HCT116 (cell line): ENCODE results near the gene CACNA1E.

Experiments used
- CEBPB ChIP-seq: IDR thresholded peaks from 2 replicates; pipeline ENCODE4 v1.6.1; 2012; ENCODE audit warnings: low read depth
- ELF1 ChIP-seq: IDR thresholded peaks from 2 replicates; pipeline ENCODE4 v1.6.1; 2012; ENCODE audit warnings: low read depth, borderline replicate concordance
- FOSL1 ChIP-seq: IDR thresholded peaks from 2 replicates; pipeline ENCODE4 v1.6.1; 2012; ENCODE audit warnings: low read depth
- JUND ChIP-seq: IDR thresholded peaks from 2 replicates; pipeline ENCODE4 v1.6.1; 2012
- POLR2A ChIP-seq: IDR thresholded peaks from 2 replicates; pipeline ENCODE4 v1.7.0; 2011; ENCODE audit warnings: borderline replicate concordance; ENCODE audit not compliant: insufficient read depth, insufficient read length; ENCODE audit errors: extremely low read depth
- POLR2AphosphoS5 ChIP-seq: IDR thresholded peaks from 2 replicates; pipeline ENCODE4 v1.6.1; 2011; ENCODE audit warnings: mild to moderate bottlenecking, low read depth, low read length, moderate library complexity
- TF ChIP-seq, protein P1 (sequence below), 3 experiments: fragments of 200-600 bp in 1 of 3; sonication (generic) in 1 of 3; IDR thresholded peaks in 2 of 3; conservative IDR thresholded peaks in 1 of 3; 2 replicates each; pipeline ENCODE4 v1.5.1; 2012 to 2017; ENCODE audit warnings: low read depth in 2 of 3, low read length in 2 of 3, antibody characterized with exemption in 1 of 3, borderline replicate concordance in 1 of 3, control low read depth in 1 of 3, mild to moderate bottlenecking in 1 of 3, mixed read lengths in 1 of 3, mixed run types in 1 of 3, moderate library complexity in 1 of 3; ENCODE audit not compliant: insufficient read depth in 1 of 3

DNA sequence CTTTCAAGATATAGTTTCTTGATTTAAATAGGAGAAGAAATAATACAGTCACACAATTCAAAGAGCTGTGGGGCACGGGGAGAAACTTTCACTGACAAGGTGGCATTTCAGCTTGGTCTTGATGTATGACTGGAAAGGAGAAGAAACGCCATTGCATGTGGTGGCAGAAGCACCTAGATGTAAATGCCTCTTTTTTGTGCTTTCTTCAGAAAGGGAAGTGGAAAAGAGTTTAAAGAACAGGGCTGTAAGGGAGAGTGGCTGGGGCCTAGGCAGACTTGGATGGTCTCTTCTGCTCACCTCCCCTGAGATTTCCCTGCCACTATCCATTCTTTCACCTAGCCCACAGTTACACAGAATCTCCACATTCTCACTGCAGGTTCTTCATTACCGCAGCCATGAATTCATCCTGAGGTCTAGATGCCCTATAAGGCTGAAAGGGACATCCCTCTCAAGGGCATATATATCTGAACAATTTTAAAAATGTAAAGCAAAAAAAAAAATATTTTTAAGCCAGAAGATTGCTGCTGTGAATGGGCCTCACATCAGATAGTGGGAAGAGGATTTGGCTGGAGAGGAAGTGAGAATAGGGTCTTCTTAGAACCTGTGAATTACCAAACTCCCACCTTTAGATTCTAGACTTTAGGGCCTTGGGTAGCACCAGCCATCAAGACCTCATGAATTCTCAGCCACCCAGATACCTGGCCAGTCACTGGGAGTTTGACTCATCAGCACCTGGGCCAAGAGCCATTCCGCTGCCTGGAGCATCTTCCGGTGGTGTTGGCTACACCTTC lies 23.4 kb downstream of the CACNA1E start:
- no peak for TF ChIP-seq FOSL1
- no peak for TF ChIP-seq ELF1
- TF ChIP-seq POLR2AphosphoS5 = no peak
- no peak for TF ChIP-seq JUND
- TF ChIP-seq, protein P1, sequence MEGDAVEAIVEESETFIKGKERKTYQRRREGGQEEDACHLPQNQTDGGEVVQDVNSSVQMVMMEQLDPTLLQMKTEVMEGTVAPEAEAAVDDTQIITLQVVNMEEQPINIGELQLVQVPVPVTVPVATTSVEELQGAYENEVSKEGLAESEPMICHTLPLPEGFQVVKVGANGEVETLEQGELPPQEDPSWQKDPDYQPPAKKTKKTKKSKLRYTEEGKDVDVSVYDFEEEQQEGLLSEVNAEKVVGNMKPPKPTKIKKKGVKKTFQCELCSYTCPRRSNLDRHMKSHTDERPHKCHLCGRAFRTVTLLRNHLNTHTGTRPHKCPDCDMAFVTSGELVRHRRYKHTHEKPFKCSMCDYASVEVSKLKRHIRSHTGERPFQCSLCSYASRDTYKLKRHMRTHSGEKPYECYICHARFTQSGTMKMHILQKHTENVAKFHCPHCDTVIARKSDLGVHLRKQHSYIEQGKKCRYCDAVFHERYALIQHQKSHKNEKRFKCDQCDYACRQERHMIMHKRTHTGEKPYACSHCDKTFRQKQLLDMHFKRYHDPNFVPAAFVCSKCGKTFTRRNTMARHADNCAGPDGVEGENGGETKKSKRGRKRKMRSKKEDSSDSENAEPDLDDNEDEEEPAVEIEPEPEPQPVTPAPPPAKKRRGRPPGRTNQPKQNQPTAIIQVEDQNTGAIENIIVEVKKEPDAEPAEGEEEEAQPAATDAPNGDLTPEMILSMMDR (IDR thresholded peaks at IDR 0.05 in 2 of 3, conservative IDR thresholded peaks at IDR 0.05 in 1 of 3; ENCODE audit: borderline replicate concordance in 1 of 3, insufficient read depth in 1 of 3, low read depth in 2 of 3, low read length in 2 of 3) = no peak
- TF ChIP-seq CEBPB = no peak
- no peak for TF ChIP-seq POLR2A
